ENCODE results near the gene FAHD2B.
A peak's percentile ranks its signal among the peaks of the same experiment; 100 is the strongest.
"Not testable (repeated sequence)": the region's sequence is repeated elsewhere in the genome, so short reads cannot be mapped to it uniquely, and the experiment has no call there.

The FAHD2B gene

GRCh38 chr2:97094772-97095611 is at the start of gene FAHD2B:
Gene FAHD2B, minus strand, starts transcription at chr2:97094882. Its CDS starts 3,176 bp downstream, at chr2:97091706.
- DNase-seq, result peak; percentile 87

GRCh38 chr2:97144016-97144415 is 49.3 kb upstream of the FAHD2B start:
- DNase-seq, result not testable (repeated sequence)

DNA sequence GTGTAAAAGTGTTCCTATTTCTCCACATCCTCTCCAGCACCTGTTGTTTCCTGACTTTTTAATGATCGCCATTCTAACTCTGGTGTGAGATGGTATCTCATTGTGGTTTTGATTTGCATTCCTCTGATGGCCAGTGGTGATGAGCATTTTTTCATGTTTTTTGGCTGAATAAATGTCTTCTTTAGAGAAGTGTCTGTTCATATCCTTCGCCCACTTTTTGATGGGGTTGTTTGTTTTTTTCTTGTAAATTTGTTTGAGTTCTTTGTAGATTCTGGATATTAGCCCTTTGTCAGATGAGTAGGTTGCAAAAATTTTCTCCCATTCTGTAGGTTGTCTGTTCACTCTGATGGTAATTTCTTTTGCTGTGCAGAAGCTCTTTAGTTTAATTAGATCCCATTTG is 34.4 kb upstream of the FAHD2B start:
- DNase-seq, result not testable (repeated sequence)

DNA sequence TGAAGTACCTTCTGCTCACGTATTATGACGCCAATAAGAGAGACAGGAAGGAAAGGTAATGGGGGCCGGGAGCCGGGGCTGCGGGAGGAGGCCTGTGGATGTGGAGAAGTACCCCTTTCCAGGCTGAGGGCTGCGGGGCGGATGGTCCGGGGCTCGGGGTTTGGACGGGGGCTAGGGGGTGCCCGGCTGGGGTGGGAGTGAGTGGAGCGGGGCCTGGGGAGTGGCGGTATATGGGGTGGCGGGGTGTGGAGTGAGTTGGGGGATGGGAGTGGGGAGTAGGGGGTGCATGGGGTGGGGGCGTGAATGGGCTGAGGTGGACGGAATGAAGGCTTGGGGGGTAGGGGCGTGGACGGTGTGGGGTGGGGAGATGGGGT is 19.2 kb upstream of the FAHD2B start:
- DNase-seq, result not testable (repeated sequence)

- peak; percentile 84 for DNase-seq
Observed at GRCh38 chr2:97113050-97113881, 18.6 kb upstream of the FAHD2B start, which contains the start of gene ANKRD36. Gene ANKRD36, plus strand, starts transcription at chr2:97113153. Its CDS starts 587 bp downstream, at chr2:97113740.

DNA sequence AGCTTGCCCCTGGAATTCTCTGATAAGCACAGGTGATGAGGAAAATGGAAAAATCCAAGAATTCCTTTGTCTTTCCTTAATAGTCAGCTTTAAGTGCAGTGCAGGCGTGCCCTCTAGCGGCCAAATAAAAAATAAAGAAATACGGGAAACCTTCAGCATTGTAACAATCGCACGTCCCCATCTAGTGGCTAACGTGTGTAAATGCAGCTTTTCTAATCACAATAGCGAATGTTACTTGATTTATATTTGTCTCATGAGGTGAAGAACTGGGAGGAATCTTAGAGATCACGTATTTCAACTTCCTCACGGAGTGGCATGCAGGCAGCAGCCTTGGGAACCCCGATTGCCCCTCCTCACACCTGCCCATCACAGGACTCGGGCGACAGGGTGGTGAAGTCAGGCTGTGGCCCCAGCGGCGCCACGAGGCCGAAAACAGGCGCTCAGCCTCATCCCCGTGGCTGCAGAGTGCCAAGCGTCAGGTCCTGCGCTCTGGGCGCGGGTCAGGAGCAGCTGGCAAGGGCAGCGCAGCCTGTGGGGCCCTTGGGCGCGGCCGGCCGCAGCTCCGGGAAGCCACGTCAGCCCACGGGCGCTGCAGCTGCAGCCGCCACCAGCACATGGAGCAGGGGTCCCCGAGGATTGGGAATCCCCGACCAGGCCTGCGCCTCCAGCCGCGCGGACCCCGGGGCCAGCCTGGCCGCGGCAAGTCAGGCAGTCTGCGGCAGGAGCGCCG is 17.8 kb upstream of the FAHD2B start:
- peak; percentile 82 for DNase-seq

GRCh38 chr2:97111246-97111645 is 16.6 kb upstream of the FAHD2B start:
- not testable (repeated sequence) for DNase-seq

- DNase-seq, result not testable (repeated sequence)
Observed at GRCh38 chr2:97106878-97107277, 12.2 kb upstream of the FAHD2B start.

DNA sequence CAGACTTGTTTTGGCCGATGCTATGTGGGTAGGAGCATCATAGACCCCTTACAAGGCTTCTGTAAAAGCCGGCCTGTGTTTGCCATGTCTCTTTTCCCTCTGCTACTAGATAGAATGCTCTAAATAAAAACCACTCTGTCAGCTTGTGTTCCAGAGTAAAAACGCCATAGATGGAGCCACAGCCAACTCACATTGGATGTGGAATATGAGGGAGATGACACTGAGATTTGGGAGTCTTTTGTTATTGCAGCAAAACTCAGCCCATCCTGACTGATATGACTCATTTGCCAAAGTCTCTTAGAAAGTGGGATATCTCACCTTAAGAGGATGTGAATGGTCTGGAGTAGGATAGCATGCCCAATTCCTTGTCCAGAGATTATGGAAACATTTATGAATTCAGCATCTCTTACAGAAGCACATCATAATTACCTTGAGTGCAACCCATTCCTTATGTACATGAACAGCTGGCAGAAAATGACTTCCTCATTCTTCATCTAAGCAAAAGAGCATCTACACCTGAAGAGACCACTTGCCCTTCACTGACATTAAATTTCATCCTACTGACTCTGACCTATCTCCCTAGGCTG is 4.2 kb upstream of the FAHD2B start:
- DNase-seq, result not testable (repeated sequence)

- no peak for DNase-seq
Observed at GRCh38 chr2:97095661-97096060, 979 bp upstream of the FAHD2B start.

GRCh38 chr2:97093983-97094771 is 505 bp downstream of the FAHD2B start:
- not testable (repeated sequence) for DNase-seq

DNA sequence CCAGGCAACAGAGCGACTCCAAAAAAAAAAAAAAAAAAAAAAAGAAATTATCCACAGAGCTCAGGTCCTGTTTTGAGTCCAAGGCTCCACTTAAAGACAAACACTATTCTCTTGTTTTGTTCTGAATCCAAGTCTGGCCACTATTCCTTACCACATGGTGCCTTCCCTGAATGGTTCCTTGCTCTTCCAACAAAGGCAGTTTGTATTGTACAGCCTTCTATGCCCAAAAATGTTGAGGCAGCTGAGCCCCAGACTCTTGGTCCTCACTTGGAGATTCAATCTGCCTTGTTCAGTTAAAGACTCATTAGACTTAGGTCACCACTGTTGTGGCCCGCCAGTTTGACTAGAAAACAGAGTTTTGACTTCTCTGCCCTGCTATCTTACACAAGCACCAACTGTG is 1.7 kb downstream of the FAHD2B start:
- DNase-seq, result not testable (repeated sequence)

GRCh38 chr2:97088706-97089105 is 6.0 kb downstream of the FAHD2B start:
- DNase-seq, result not testable (repeated sequence)

GRCh38 chr2:97085093-97085492 is 9.6 kb downstream of the FAHD2B start:
- not testable (repeated sequence) for DNase-seq

- DNase-seq, result not testable (repeated sequence)
Observed at GRCh38 chr2:97083516-97083915, 11.2 kb downstream of the FAHD2B start.

DNA sequence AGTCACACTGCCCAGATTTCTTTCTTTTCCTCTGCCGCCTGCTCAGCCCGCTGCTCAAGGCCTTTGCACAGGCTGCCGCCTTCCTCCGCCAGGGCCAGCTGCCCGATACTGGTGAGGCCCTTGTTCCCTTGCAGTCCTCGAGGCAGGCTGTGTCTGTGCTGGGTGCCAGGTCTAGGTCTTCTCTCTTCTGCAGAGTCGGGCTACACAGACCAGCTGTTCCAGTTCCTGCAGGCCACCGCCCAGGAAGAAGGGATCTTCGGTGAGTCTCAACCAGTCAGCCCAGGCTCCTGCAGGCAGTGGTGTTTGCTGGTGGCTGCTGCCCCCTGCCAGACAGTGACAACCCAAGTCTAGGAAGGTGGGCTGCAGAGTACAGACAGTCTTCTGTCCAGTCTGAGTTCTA is 12.5 kb downstream of the FAHD2B start:
- DNase-seq, result not testable (repeated sequence)

- not testable (repeated sequence) for DNase-seq
Observed at GRCh38 chr2:97080855-97081254, 13.8 kb downstream of the FAHD2B start.

DNA sequence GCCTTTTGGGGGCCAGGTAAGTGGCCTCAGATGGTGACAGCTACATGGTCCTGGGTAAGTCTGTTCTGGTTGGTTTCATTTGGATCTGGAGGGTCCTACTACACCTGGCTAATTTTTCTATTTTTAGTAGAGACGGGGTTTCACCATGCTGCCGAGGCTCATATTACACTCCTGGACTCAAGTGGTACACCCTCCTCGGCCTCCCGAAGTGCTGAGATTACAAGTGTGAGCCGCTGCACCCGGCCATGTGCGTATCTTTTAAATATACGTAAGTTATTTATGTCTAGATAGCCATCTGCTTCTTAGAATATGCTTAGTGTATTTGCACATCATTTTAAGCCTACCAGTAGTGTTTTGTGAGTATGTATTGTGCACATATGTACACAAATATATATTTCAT is 17.5 kb downstream of the FAHD2B start:
- DNase-seq, result not testable (repeated sequence)

DNA sequence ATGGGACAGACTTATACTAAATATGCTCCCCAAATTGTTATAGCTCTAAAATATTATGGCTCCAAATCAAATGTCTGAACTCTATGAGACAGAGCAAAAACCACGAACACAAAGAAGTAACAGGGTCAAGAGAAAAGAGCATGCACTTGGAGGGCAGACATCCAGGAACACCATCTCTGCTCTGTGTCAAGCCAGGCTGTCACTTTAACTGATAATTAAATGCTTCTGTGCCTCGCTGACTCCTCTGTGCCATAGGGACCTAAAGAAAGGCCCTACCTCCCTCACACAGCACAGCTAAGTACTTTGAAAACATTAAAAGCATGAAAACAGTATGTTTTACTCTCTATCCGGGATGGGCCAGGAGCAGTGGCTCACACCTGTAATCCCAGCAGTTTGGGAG is 23.8 kb downstream of the FAHD2B start:
- not testable (repeated sequence) for DNase-seq

DNA sequence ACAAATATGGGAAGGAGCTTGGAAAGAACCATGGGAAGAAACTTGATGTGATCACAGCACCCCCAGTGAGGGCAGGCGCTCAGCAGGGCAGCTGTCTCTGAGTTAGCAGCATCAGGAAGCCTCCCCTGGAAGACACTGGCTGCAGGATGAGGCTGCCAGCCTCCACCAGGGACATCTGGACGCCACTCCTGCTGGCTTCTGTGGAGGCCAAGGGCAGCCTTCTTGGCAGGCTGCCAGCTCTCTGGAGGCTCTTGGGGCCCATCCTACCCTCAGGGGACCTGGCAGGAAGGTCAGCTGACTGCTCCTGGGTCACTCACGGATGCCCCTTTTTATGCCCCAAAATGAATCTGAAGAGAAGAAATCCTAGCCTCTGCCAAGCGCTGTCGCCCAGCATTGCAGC is 26.0 kb downstream of the FAHD2B start:
- not testable (repeated sequence) for DNase-seq

DNA sequence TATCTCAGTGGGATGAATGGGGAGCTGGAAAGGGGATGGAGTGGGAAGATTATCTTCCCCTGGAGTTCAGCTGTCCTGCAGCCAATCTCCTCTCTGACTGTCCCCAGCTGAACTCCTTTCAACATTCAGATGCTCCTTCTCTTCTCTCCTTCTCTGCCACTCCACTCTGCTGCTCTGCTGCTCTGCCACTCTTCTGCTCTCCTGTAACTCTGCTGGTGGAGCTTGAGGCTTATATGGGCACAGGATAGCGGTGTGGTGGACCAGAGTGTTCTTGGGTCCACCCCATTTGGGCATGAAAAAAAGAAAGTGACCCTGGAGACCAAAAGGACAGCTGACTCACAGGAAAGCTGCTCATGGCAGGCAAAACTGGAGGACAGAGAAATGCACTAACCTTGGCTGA is 26.6 kb downstream of the FAHD2B start:
- DNase-seq, result no peak

All from CD4-positive, alpha-beta T cell treated with Interleukin-17A for 1 hour (primary cell).